Measurements from ENCODE around the gene GLIS1. TPM values are rescaled to one million over a fixed set of nuclear protein-coding genes. Genes with fewer than 3 reads are reported as not detected.

Gene GLIS1
- total and polyA plus RNA-seq, 2 of the 8 experiments (the other 6 are each of a cell fraction or from before 2014, with no cell fraction given), result 0.15 to 0.22 TPM

DNA sequence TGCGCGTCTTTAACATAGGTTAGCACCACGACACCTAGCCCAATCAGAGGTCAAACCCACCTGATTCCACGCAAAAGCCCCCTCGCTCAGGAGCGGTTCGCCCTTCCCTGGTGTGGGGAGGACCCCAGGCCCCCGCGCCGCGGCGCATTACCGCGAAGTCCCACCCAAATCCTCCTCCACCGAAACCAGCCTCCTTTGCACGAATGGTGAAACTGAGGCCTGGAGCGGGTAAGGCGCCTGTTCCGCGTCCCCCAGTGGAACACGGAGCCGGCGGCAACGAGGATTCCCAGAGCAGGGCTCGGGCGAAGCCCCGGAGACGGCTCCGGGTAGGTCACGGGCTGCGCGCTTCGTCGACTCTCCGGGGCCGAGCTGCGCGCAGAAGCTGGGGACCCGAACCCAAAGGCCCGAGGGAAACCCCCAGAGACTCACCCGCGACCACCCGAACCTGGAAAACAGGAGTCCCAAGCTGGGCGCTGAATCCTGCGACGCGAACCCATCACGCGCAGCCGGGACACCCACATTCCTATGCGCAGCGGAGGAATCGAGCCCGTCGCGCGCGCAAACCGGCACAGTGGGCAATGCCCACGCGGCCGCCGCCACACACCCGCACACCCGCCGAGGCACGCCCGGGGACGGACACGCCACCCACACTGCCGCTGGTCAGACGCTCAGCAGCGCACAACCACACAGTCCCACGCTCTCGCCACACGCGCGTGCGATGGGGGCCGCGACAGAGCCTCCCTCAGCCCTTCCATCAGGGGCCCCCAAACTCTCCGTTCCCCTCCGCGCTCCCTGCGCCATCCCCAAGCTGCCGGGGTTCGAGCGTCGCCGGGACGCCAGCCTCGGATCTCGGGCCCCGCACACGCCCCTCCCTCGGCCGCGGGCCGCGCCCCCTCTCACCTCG lies 507 bp downstream of the GLIS1 start (continued):
- TF ChIP-seq KDM4A (IDR thresholded peaks at IDR 0.05; ENCODE audit: low read depth, low read length, severe bottlenecking) (peak; percentile 65), ZNF274 (IDR thresholded peaks at IDR 0.05; ENCODE audit: borderline replicate concordance, extremely low read depth, low read length) (no peak), YY1 (IDR thresholded peaks at IDR 0.05; ENCODE audit: low read depth, low read length) (no peak), RBBP5 (IDR thresholded peaks at IDR 0.05; ENCODE audit: borderline replicate concordance, low read depth, low read length) (0 out of 2 replicates have a peak, but pooled peaks have one; percentile 41), ASH2L (IDR thresholded peaks at IDR 0.05; ENCODE audit: low read length) (peak; percentile 20), KDM5A (IDR thresholded peaks at IDR 0.05; ENCODE audit: low read length) (no peak), TCF12 (IDR thresholded peaks at IDR 0.05; ENCODE audit: low read depth, low read length) (no peak), NANOG (IDR thresholded peaks at IDR 0.05; ENCODE audit: insufficient read depth, low read depth, low read length, poor library complexity, severe bottlenecking) (no peak), SIX5 (IDR thresholded peaks at IDR 0.05; ENCODE audit: low read depth, low read length) (no peak)
- TF ChIP-seq, protein P1, sequence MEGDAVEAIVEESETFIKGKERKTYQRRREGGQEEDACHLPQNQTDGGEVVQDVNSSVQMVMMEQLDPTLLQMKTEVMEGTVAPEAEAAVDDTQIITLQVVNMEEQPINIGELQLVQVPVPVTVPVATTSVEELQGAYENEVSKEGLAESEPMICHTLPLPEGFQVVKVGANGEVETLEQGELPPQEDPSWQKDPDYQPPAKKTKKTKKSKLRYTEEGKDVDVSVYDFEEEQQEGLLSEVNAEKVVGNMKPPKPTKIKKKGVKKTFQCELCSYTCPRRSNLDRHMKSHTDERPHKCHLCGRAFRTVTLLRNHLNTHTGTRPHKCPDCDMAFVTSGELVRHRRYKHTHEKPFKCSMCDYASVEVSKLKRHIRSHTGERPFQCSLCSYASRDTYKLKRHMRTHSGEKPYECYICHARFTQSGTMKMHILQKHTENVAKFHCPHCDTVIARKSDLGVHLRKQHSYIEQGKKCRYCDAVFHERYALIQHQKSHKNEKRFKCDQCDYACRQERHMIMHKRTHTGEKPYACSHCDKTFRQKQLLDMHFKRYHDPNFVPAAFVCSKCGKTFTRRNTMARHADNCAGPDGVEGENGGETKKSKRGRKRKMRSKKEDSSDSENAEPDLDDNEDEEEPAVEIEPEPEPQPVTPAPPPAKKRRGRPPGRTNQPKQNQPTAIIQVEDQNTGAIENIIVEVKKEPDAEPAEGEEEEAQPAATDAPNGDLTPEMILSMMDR (IDR thresholded peaks at IDR 0.05; ENCODE audit: control extremely low read depth in 1 of 3, insufficient read depth in 1 of 3, low read depth in 1 of 3, low read length in 3 of 3), result no peak
- TF ChIP-seq, protein P2, sequence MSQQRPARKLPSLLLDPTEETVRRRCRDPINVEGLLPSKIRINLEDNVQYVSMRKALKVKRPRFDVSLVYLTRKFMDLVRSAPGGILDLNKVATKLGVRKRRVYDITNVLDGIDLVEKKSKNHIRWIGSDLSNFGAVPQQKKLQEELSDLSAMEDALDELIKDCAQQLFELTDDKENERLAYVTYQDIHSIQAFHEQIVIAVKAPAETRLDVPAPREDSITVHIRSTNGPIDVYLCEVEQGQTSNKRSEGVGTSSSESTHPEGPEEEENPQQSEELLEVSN (IDR thresholded peaks at IDR 0.05), result no peak; the same call in none of the 2 replicates

Data from H1 (cell line).